GM12872 (cell line): ENCODE measurements around the gene EFCAB8.

Experiments
- TF ChIP-seq, protein P1 (sequence below): IDR thresholded peaks from 3 replicates; pipeline ENCODE4 v1.5.1; 2011; ENCODE audit warnings: low read depth, mild to moderate bottlenecking, low read length, moderate library complexity; ENCODE audit not compliant: insufficient read depth

Gene EFCAB8

DNA sequence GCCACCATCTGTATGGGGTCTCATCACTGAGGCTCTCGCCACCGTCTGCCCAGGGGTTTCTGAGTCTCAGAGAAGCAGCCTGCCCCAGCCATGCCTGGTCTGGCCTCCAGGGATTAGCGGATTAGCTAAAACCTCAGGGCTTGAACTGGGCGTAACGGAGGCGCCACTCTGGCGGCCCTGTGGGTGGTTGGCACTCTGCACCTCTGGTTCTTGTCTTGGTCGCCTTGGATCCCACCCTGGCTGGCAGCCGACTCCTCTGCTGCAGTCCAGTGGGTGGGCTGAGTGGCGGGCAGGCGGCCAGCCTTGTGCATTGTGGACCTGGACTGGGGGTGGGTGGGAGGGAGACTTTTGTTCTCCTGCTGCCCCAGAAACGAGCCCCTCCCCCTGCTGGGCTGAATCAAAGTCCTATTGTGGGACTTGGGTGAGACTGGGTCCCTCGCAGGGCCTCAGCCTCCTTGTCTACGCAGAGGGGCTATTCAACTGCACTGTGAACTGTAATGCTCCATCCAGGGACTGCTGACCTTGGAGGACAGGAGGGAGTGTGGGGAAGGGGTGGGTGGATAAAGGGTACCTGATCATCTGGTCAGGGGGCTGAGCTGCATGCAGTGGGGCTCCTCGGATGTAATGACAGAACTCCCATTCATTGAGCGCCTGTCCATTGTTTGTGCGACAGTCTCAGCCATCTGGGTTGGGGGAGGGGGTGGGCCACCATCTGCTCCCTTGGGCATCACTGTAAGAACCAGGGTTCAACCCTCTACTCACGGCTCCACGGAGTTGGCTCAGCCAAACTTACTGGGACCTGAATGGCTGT, 121.6 kb downstream of the EFCAB8 start:
- TF ChIP-seq, protein P1, sequence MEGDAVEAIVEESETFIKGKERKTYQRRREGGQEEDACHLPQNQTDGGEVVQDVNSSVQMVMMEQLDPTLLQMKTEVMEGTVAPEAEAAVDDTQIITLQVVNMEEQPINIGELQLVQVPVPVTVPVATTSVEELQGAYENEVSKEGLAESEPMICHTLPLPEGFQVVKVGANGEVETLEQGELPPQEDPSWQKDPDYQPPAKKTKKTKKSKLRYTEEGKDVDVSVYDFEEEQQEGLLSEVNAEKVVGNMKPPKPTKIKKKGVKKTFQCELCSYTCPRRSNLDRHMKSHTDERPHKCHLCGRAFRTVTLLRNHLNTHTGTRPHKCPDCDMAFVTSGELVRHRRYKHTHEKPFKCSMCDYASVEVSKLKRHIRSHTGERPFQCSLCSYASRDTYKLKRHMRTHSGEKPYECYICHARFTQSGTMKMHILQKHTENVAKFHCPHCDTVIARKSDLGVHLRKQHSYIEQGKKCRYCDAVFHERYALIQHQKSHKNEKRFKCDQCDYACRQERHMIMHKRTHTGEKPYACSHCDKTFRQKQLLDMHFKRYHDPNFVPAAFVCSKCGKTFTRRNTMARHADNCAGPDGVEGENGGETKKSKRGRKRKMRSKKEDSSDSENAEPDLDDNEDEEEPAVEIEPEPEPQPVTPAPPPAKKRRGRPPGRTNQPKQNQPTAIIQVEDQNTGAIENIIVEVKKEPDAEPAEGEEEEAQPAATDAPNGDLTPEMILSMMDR, result no peak

DNA sequence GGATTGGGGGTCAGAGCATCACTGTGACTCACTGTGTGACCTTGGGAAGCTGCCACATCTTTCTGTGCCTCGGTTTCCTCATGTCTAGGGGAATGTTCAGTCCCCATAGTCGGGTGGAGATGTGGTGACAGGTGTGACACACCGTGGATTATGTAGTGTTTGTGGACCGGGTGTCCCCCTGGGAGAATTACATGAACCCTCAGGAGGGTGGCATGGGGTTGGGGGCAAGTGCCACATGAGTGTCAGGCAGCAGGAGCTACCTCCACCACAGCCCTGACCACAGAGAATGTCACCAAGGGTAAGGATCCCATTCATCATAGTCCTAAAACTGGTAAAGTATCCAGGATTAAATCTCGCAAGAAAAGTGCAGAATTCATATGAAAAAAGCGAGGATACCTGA, 122.3 kb downstream of the EFCAB8 start:
- TF ChIP-seq, protein P1, result no peak

DNA sequence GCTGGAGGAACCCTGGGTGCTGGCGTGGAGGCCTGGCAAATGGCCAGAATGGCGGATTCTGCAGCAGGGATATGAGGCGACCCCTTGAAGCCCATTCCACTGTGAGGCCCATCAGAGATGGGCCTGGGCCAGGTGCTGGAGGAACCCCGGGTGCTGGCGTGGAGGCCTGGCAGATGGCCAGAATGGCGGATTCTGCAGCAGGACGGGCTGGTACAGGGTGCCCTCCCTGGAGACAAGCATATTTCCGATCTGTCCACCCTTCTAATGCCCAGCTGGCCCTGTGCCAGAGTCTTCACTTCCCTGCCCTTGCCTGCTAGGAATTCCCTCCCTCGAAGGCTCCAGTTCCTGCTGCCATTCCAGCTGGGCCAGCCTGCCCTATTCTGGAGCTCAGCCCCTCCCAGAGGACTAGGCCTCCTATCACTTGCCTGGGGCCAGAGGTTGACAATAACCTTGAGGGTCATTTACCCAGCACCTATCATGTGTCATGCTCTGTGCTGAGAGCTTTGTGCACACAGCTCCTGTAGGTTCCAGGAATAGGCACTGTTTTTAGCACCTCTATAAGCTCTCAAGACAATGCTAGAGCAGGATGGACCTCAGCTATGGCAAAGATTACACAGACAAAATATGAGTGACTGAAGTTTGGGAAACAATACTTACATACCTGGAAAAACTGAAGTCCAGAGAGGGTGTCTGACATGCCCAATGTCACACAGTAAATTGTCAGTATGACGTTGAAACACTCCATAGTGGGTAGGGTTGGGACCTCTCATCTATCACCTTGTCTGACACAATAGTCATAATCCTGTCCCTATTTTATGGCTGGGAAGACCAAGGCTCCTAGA, 124.1 kb downstream of the EFCAB8 start:
- TF ChIP-seq, protein P1, result no peak

- TF ChIP-seq, protein P1, result no peak
Observed at GRCh38 chr20:32983459-32984112, 124.9 kb downstream of the EFCAB8 start.

DNA sequence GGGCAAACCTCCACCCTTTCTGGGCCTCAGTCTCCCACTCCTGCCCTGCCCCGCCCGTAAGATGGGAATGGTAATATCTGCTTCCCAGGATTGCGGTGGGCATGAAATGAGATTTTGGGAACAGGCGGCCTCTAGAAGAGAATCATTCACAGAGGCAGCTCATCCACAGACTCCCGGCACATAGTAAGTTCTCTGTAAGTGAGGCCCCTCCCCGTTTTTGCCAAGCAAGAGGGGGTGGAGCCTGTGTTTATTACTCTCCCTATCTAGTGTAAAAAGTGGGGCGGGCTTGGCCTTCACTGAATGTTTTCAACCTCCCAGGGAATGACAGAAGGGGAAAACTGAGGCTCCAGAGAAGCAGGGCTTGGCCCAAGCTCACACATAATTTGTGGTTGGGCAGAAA, 125.5 kb downstream of the EFCAB8 start:
- TF ChIP-seq, protein P1, result no peak

- TF ChIP-seq, protein P1, result no peak
Observed at GRCh38 chr20:32984631-32985354, 126.1 kb downstream of the EFCAB8 start.
